HG02678 (cell line): ENCODE data around the gene ZFAND2A.

Experiments used
- ATAC-seq: cut with Tn5 transposase; IDR thresholded peaks from one replicate; pipeline ENCODE4 v1.9.1; 2021; ENCODE audit warnings: mild to moderate bottlenecking, moderate library complexity; ENCODE audit not compliant: unreplicated experiment

The ZFAND2A gene

GRCh38 chr7:1110358-1110757, 49.6 kb downstream of the ZFAND2A start:
- ATAC-seq = no peak

GRCh38 chr7:1109581-1110310, 50.2 kb downstream of the ZFAND2A start:
- ATAC-seq = no peak

GRCh38 chr7:1108264-1108920, 51.6 kb downstream of the ZFAND2A start:
- no peak for ATAC-seq

GRCh38 chr7:1106793-1107421, 53.1 kb downstream of the ZFAND2A start:
- no peak for ATAC-seq

- no peak for ATAC-seq
Observed at GRCh38 chr7:1106063-1106792, 53.8 kb downstream of the ZFAND2A start.

- ATAC-seq = peak; percentile 62
Observed at GRCh38 chr7:1105189-1105588, 54.8 kb downstream of the ZFAND2A start.

- no peak for ATAC-seq
Observed at GRCh38 chr7:1104516-1105179, 55.3 kb downstream of the ZFAND2A start.

- ATAC-seq = no peak
Observed at GRCh38 chr7:1103789-1104515, 56.0 kb downstream of the ZFAND2A start.

GRCh38 chr7:1103009-1103788, 56.8 kb downstream of the ZFAND2A start:
- peak; percentile 52 for ATAC-seq
